ENCODE data around the gene MSI2.

DNA sequence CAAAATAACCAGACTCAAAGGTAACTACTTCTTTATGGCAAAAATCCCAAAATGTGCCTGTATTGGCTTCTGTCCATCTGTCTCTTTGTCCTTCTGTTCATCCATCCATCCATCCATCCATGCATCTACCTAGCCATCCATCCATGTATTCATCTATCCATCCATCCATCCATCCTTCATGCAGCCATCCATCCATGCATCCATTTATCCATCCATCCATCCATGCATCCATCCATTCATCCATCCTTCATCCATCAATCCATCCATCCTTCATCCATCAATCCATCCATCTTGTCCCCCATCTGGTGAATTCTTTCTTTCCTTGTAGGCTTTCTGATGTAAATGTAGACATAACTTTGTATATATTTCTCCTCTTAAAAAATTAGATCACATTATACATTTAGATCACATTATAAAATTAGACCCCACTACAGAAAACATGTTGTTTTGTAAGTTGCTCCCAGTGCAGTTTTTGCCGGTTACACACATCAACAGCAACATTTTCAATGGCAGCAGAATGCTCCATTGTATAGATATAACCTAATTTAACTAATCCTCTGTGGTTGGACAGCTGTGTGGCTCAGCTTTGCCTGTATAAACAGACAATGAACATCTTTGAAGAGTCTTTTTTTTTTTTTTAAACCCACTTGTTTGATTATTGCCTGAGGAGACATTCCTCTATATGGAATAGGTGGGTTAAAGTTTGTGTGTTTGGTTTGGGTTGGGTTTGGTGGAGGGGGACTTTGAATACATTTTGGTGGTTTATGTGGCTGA, 72.0 kb downstream of the MSI2 start:
- TF ChIP-seq PATZ1 (CRISPR knock-in tag; IDR thresholded peaks at IDR 0.05; ENCODE audit: borderline replicate concordance) (no peak), ZFP3 (CRISPR knock-in tag; IDR thresholded peaks at IDR 0.05) (no peak), ZFP30 (CRISPR knock-in tag; IDR thresholded peaks at IDR 0.05) (no peak), TOX (CRISPR knock-in tag; IDR thresholded peaks at IDR 0.05; ENCODE audit: borderline replicate concordance) (no peak), CSDC2 (CRISPR knock-in tag; IDR thresholded peaks at IDR 0.05) (no peak), SNAI2 (CRISPR knock-in tag; IDR thresholded peaks at IDR 0.05) (no peak), TCF4 (CRISPR knock-in tag; IDR thresholded peaks at IDR 0.05; ENCODE audit: borderline replicate concordance) (no peak), ARNTL (CRISPR knock-in tag; IDR thresholded peaks at IDR 0.05; ENCODE audit: borderline replicate concordance, low read depth) (no peak), POU6F1 (CRISPR knock-in tag; IDR thresholded peaks at IDR 0.05; ENCODE audit: borderline replicate concordance, low read depth) (no peak), RARB (CRISPR knock-in tag; IDR thresholded peaks at IDR 0.05) (no peak)
